ENCODE results near the gene HPN.
A peak's percentile ranks its signal among the peaks of the same experiment; 100 is the strongest.
"Not testable (repeated sequence)": the region's sequence is repeated elsewhere in the genome, so short reads cannot be mapped to it uniquely, and the experiment has no call there.

The HPN gene

GRCh38 chr19:35041548-35042055, at the start of gene HPN:
Gene HPN (plus strand): TSS chr19:35041721. CDS start chr19:35042507, 786 bp downstream.
- DNase-seq = no peak

GRCh38 chr19:34992582-34992981, 48.9 kb upstream of the HPN start:
- not testable (repeated sequence) for DNase-seq

GRCh38 chr19:34994286-34994642, 47.3 kb upstream of the HPN start:
- DNase-seq = no peak

GRCh38 chr19:34994643-34995541, 46.6 kb upstream of the HPN start:
- DNase-seq = no peak

- DNase-seq = no peak
Measured at GRCh38 chr19:34995551-34995950, 46.0 kb upstream of the HPN start.

- DNase-seq = peak; percentile 11
Measured at GRCh38 chr19:34997071-34997617, 44.4 kb upstream of the HPN start.

- not testable (repeated sequence) for DNase-seq
Measured at GRCh38 chr19:34998224-34998623, 43.3 kb upstream of the HPN start.

DNA sequence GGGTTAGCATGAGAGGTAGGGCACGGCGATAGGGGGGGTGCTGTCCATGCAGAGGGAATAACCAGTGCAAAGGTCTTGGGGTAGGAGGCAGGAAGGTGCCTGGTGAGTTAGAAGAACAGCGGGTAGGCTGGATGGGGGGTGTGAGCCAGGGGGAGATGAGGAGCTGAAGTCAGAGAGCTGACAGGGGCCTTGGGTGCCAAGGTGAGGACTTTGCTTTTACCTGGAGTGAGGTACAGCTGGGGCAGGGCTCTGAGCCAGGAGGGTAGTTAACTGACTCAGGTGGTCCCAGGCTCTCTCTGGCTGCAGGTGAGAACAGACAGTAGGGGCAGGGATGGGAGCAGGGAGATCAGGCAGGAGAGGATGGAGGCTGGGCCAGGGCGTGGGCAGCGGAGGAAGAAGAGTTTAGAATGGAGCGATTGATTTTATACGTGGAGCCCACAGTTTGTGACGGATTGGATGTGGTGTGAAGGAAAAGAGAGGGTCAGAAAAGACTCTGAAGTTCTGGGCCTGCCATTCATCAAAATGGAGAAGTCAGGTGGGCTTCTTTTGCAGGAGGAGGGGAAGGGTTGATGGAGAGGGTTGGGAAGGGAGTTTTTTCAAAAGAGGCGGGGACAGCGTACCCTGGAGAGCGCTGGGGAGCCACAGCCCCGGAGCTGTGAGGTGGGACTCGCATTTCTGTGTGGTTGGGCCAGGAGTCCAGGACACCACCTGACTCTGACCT, 42.6 kb upstream of the HPN start:
- no peak for DNase-seq

GRCh38 chr19:34999498-35000337, 41.8 kb upstream of the HPN start, which contains the start of gene GRAMD1A:
Gene GRAMD1A (plus strand): TSS chr19:35000323. CDS start chr19:35000479, 156 bp downstream.
- peak; percentile 75 for DNase-seq

DNA sequence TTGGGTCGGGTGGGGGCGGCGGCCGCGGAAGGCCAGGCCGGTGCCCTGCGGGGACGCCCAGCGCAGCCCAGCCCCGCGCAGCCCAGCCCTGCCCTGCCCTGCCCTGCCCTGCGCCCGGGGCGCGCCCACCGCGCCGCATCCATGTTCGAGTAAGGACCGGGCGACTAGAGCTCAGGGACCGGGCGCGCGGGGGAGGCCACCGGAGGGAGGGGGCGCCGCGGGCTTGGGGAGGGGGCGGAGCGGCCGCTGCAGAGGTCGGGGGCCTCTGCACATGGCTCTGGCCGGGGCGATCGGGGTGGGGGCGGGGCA, 41.2 kb upstream of the HPN start:
- DNase-seq = no peak

DNA sequence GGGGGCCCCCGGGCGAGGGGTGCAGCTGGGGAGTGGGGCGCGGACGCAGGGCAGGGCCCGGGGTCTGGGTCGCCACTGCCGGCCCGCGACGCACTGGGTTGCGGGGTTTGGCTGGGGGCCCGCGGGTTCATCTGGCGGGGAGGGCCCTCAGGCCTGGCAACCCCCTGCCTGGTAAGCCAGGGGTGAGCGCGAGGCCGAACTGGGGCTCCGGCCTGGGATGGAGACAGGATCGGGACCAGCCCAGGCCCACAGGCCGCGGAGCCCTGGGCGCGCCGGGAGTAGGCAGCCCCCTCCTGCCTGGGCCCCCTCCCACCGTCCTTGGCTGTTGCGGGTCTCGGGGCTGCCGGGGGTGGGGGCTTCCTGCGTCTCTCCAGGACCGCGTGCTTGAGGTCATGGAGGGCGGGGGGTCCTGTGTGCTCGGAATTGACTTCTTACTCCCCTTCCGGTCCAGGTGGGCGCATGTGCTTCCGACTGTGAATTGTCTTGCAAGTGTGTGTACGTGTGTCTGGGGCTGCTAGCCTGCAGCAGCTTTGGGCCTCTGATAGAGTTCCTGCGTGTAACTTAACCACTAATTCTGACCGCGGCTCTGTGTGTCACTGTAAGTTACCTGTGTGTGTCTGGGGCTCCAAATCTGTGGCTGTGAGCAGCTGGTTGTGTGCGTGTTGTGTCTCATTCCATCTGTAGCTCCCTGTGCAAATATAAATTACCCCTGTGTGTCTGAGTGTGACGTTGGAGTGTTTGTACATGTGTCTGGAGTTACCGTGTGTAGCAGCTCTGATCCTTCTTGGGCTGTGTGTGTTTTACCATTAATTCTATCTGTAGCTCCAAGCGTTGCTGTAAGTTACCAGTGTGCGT, 40.6 kb upstream of the HPN start:
- DNase-seq = peak; percentile 57

DNA sequence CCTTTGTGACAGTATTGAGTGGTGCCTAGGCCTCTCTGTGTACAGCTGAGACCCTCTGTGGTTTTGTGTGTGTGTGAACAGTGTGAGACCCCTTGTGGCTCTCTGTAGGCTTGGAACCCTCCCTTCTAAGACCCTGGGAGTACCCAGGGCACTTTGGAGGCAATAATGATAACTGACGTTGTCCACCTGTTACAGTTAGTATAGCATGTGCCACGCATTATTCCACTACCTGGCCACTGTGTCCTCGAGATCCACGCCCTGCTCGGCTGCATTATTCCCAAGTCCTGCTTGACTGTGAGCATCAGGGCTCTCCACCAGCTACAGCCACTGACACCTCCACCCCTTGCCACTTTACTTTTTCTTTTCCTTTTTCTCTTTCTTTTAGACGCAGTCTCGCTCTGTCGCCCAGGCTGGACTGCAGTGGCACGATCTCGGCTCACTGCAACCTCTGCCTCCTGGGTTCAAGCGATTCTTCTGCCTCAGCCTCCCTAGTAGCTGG, 39.4 kb upstream of the HPN start:
- no peak for DNase-seq

DNA sequence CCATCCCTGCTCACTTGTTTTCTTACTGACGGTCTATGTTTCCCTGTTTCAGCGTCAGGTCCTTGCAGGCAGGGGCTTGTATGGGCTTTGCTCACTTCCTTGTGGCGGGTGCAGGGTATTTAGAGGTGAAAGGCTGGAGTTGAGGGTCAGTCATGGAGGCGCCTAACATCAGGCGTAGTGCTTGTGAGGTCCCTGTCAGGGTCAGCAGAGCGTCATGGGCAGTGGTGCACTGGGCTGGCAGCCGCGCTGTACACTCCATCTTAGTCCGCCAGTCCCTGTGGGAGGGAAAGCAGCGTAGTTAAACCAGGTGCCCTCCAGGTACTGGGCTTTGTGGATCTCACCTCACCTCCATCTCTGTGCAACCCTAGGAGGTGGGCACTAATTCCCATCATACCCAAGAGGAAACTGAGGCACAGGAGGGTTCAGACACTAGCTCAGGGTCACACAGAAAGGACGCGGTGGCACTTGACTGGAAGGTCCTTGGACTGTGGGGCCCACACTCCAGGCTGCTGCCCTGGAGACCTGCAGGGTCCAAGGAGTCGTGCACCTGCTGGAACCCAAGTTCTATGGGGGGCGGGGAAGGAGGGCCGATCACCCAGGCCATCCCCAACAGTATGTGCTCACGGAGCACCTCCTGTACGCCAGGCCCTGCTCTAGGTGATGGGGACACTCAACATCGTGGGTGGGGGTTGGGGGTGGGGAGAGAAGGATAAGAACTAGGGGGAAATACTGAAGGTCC, 36.8 kb upstream of the HPN start:
- DNase-seq = no peak

- no peak for DNase-seq
Measured at GRCh38 chr19:35005256-35005977, 36.1 kb upstream of the HPN start.

DNA sequence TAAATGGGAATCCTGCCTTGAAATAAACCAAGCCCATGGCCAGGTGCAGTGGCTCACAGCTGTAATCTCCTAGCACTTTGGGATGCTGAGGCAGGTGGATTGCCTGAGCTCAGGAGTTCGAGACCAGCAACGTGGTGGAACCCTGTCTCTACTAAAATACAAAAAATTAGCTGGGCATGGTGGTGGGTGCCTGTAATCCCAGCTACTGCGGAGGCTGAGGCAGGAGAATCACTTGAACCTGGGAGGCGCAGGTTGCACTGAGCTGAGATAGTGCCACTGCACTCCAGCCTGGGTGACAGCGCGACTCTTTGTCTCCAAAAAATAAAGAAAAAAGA, 35.5 kb upstream of the HPN start:
- DNase-seq = not testable (repeated sequence)

GRCh38 chr19:35006342-35006998, 35.1 kb upstream of the HPN start:
- no peak for DNase-seq

- DNase-seq = no peak
Measured at GRCh38 chr19:35006999-35007365, 34.5 kb upstream of the HPN start.

GRCh38 chr19:35007427-35007826, 34.1 kb upstream of the HPN start:
- DNase-seq = not testable (repeated sequence)

DNA sequence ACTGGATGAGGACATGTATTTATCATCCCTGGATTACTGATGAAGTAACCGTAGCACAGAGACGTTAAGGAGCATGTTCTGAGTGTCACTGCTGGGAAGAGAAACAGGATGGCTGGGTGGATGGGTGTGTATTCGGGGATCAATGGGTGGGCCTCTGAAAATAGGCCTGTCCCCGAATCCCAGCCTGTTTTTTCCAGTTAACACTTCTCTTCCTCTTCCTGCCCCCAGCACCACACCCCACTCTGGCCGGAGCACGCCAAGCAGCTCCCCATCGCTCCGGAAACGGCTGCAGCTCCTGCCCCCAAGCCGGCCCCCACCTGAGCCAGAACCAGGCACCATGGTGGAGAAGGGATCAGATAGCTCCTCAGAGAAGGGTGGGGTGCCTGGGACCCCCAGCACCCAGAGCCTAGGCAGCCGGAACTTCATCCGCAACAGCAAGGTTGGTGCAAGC, 32.6 kb upstream of the HPN start:
- no peak for DNase-seq
